ENCODE data around the gene MYO18B.

The MYO18B gene

DNA sequence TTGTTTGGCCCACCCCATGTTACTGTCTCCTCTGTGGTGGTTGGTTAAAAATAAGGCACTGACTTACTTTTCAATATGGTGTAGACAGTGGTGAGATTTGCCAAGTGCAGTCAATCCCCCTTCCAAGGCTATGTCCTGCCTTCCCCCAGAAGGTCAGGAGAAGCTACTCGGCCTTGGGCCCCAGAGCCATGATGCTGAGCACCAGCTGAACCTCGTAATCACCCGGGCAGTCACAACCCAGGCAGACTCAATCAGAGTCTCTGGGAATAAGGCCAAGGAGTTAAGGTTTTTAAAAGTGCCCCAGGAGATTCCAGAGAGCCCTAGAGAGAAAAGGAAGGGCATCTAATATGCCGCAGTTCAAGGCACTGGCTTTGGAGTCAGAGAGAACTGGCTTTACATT is 23.8 kb downstream of the MYO18B start:
- TF ChIP-seq, protein P1, sequence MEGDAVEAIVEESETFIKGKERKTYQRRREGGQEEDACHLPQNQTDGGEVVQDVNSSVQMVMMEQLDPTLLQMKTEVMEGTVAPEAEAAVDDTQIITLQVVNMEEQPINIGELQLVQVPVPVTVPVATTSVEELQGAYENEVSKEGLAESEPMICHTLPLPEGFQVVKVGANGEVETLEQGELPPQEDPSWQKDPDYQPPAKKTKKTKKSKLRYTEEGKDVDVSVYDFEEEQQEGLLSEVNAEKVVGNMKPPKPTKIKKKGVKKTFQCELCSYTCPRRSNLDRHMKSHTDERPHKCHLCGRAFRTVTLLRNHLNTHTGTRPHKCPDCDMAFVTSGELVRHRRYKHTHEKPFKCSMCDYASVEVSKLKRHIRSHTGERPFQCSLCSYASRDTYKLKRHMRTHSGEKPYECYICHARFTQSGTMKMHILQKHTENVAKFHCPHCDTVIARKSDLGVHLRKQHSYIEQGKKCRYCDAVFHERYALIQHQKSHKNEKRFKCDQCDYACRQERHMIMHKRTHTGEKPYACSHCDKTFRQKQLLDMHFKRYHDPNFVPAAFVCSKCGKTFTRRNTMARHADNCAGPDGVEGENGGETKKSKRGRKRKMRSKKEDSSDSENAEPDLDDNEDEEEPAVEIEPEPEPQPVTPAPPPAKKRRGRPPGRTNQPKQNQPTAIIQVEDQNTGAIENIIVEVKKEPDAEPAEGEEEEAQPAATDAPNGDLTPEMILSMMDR (IDR thresholded peaks at IDR 0.05; ENCODE audit: low read depth, low read length) = no peak
- no peak overlapping the region for H3K4me3 ChIP-seq (replicated peaks in 1 of 2; ENCODE audit: low read depth in 2 of 2, low read length in 2 of 2)
- DNase-seq (ENCODE audit: low read depth in 2 of 2) = no peak

GRCh38 chr22:25766418-25766817 is 24.4 kb downstream of the MYO18B start:
- TF ChIP-seq, protein P1 (IDR thresholded peaks at IDR 0.05; ENCODE audit: low read depth, low read length) = no peak
- no peak for DNase-seq (ENCODE audit: low read depth in 2 of 2)
- no peak overlapping the region for H3K4me3 ChIP-seq (replicated peaks in 1 of 2; ENCODE audit: low read depth in 2 of 2, low read length in 2 of 2)

GRCh38 chr22:25770333-25770732 is 28.3 kb downstream of the MYO18B start:
- no peak for DNase-seq (ENCODE audit: low read depth in 2 of 2)
- no peak overlapping the region for H3K4me3 ChIP-seq (replicated peaks in 1 of 2; ENCODE audit: low read depth in 2 of 2, low read length in 2 of 2)
- TF ChIP-seq, protein P1 (IDR thresholded peaks at IDR 0.05; ENCODE audit: low read depth, low read length) = no peak

GRCh38 chr22:25772288-25772687 is 30.3 kb downstream of the MYO18B start:
- H3K4me3 ChIP-seq (replicated peaks in 1 of 2; ENCODE audit: low read depth in 2 of 2, low read length in 2 of 2) = no peak overlapping the region
- TF ChIP-seq, protein P1 (IDR thresholded peaks at IDR 0.05; ENCODE audit: low read depth, low read length) = no peak
- no peak for DNase-seq (ENCODE audit: low read depth in 2 of 2)

DNA sequence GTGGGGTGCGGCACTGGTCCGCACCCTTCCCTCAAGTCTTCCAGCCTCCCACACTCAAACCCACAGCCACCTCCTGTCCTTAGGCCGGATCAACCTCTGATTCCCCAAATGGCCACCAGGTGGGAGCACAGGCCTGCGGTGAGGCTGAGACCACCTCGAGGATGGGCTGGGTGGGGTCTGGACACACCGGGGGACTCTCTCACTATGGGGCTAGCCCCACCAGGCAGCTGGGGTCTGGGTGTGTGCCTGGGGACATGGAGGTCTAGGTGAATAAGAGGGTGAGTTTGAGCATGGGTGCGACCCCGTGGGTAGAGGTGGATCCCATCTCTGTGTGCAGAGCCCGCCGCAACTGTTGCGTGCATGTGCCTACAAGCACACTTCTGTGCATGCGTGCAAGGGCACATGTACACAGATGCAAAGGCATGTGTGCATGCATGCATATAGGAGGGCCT is 32.6 kb downstream of the MYO18B start:
- no peak for DNase-seq (ENCODE audit: low read depth in 2 of 2)
- TF ChIP-seq, protein P1 (IDR thresholded peaks at IDR 0.05; ENCODE audit: low read depth, low read length) = peak; percentile 62
- no peak overlapping the region for H3K4me3 ChIP-seq (replicated peaks in 1 of 2; ENCODE audit: low read depth in 2 of 2, low read length in 2 of 2)

GRCh38 chr22:25775531-25775930 is 33.5 kb downstream of the MYO18B start:
- DNase-seq (ENCODE audit: low read depth in 2 of 2) = peak; percentile 36 to 38
- TF ChIP-seq, protein P1 (IDR thresholded peaks at IDR 0.05; ENCODE audit: low read depth, low read length) = no peak
- no peak overlapping the region for H3K4me3 ChIP-seq (replicated peaks in 1 of 2; ENCODE audit: low read depth in 2 of 2, low read length in 2 of 2)

- no peak for DNase-seq (ENCODE audit: low read depth in 2 of 2)
- TF ChIP-seq, protein P1 (IDR thresholded peaks at IDR 0.05; ENCODE audit: low read depth, low read length) = no peak
- no peak overlapping the region for H3K4me3 ChIP-seq (replicated peaks in 1 of 2; ENCODE audit: low read depth in 2 of 2, low read length in 2 of 2)
Observed at GRCh38 chr22:25777411-25777810, 35.4 kb downstream of the MYO18B start.

All from cardiac fibroblast (primary cell).